WTC11 (cell line): ENCODE results near the gene MCEMP1. TPM values are rescaled to one million over a fixed set of nuclear protein-coding genes. Genes with fewer than 3 reads are reported as not detected.
A peak's percentile ranks its signal among the peaks of the same experiment; 100 is the strongest.

ENCODE experiments used
- ATF2 ChIP-seq: sonication (generic); formaldehyde crosslinking; IDR thresholded peaks from 2 replicates; pipeline ENCODE4 v1.8.1; 2022; ENCODE audit warnings: low read depth, missing genetic modification reagents, borderline replicate concordance
- CREB1 ChIP-seq: sonication (generic); formaldehyde crosslinking; IDR thresholded peaks from 2 replicates; pipeline ENCODE4 v1.8.0; 2023; ENCODE audit warnings: mild to moderate bottlenecking, missing genetic modification reagents
- E2F1 ChIP-seq: sonication (generic); formaldehyde crosslinking; IDR thresholded peaks from 2 replicates; pipeline ENCODE4 v1.8.0; 2022; ENCODE audit warnings: mild to moderate bottlenecking, missing genetic modification reagents
- E2F4 ChIP-seq: sonication (generic); formaldehyde crosslinking; IDR thresholded peaks from 2 replicates; pipeline ENCODE4 v1.8.1; 2022; ENCODE audit warnings: low read depth, mild to moderate bottlenecking, moderate library complexity, missing genetic modification reagents, borderline replicate concordance
- ELF4 ChIP-seq: sonication (generic); formaldehyde crosslinking; IDR thresholded peaks from 2 replicates; pipeline ENCODE4 v1.8.1; 2022; ENCODE audit warnings: low read depth, mild to moderate bottlenecking, moderate library complexity, missing genetic modification reagents
- EMX1 ChIP-seq: fragments of 250-450 bp; sonication (Bioruptor Pico); IDR thresholded peaks from 2 replicates; pipeline ENCODE4 v1.8.0; 2021; ENCODE audit warnings: mild to moderate bottlenecking
- FOXJ3 ChIP-seq: sonication (generic); formaldehyde crosslinking; IDR thresholded peaks from 2 replicates; pipeline ENCODE4 v1.9.0; 2021; ENCODE audit warnings: missing genetic modification reagents, mild to moderate bottlenecking, borderline replicate concordance
- FOXK1 ChIP-seq: sonication (generic); formaldehyde crosslinking; IDR thresholded peaks from 2 replicates; pipeline ENCODE4 v1.8.0; 2022; ENCODE audit warnings: mild to moderate bottlenecking, moderate library complexity, missing genetic modification reagents
- GTF2I ChIP-seq: fragments of 250-450 bp; sonication (Bioruptor Pico); conservative IDR thresholded peaks from 2 replicates; pipeline ENCODE4 v1.4.0; 2021; ENCODE audit warnings: mild to moderate bottlenecking
- JAZF1 ChIP-seq: fragments of 250-450 bp; sonication (Bioruptor Pico); IDR thresholded peaks from 2 replicates; pipeline ENCODE4 v1.9.0; 2021; ENCODE audit warnings: moderate library complexity, mild to moderate bottlenecking, inconsistent platforms
- MXD4 ChIP-seq: fragments of 250-450 bp; sonication (Bioruptor Pico); IDR thresholded peaks from 2 replicates; pipeline ENCODE4 v1.8.0; 2021; ENCODE audit warnings: mild to moderate bottlenecking, moderate library complexity, borderline replicate concordance
- MYBL2 ChIP-seq: sonication (generic); formaldehyde crosslinking; IDR thresholded peaks from 2 replicates; pipeline ENCODE4 v1.8.1; 2023; ENCODE audit warnings: mild to moderate bottlenecking, moderate library complexity, missing genetic modification reagents
- NR2C2 ChIP-seq: sonication (generic); formaldehyde crosslinking; IDR thresholded peaks from 2 replicates; pipeline ENCODE4 v1.8.0; 2022; ENCODE audit warnings: mild to moderate bottlenecking, missing genetic modification reagents
- OVOL2 ChIP-seq: fragments of 250-450 bp; sonication (Bioruptor Pico); IDR thresholded peaks from 2 replicates; pipeline ENCODE4 v1.9.0; 2021; ENCODE audit warnings: mild to moderate bottlenecking, borderline replicate concordance
- PREB ChIP-seq: sonication (generic); formaldehyde crosslinking; IDR thresholded peaks from 2 replicates; pipeline ENCODE4 v1.8.1; 2022; ENCODE audit warnings: mild to moderate bottlenecking, missing genetic modification reagents, moderate library complexity, borderline replicate concordance
- RELA ChIP-seq: sonication (generic); formaldehyde crosslinking; IDR thresholded peaks from 2 replicates; pipeline ENCODE4 v1.8.1; 2022; ENCODE audit warnings: missing genetic modification reagents, mild to moderate bottlenecking, borderline replicate concordance
- SOX15 ChIP-seq: fragments of 250-450 bp; sonication (Bioruptor Pico); IDR thresholded peaks from 2 replicates; pipeline ENCODE4 v1.9.0; 2021; ENCODE audit warnings: mild to moderate bottlenecking
- STAT6 ChIP-seq: sonication (generic); formaldehyde crosslinking; conservative IDR thresholded peaks from 2 replicates; pipeline ENCODE4 v1.8.1; 2023; ENCODE audit warnings: mild to moderate bottlenecking, low read depth, missing genetic modification reagents, moderate library complexity
- TCF7 ChIP-seq: sonication (generic); formaldehyde crosslinking; IDR thresholded peaks from 2 replicates; pipeline ENCODE4 v1.8.0; 2022; ENCODE audit warnings: mild to moderate bottlenecking, low read depth, missing genetic modification reagents, moderate library complexity
- TEAD4 ChIP-seq: sonication (generic); formaldehyde crosslinking; IDR thresholded peaks from 2 replicates; pipeline ENCODE4 v1.8.0; 2022; ENCODE audit warnings: mild to moderate bottlenecking, missing genetic modification reagents
- TP53 ChIP-seq: sonication (generic); formaldehyde crosslinking; IDR thresholded peaks from 2 replicates; pipeline ENCODE4 v1.8.1; 2023; ENCODE audit warnings: mild to moderate bottlenecking, missing genetic modification reagents
- USF1 ChIP-seq: sonication (generic); formaldehyde crosslinking; IDR thresholded peaks from 2 replicates; pipeline ENCODE4 v1.8.0; 2022; ENCODE audit warnings: mild to moderate bottlenecking, missing genetic modification reagents
- ZNF121 ChIP-seq: sonication (generic); formaldehyde crosslinking; IDR thresholded peaks from 2 replicates; pipeline ENCODE4 v1.8.0; 2023; ENCODE audit warnings: missing genetic modification reagents
- ZNF219 ChIP-seq: sonication (generic); formaldehyde crosslinking; IDR thresholded peaks from 2 replicates; pipeline ENCODE4 v1.8.0; 2023; ENCODE audit warnings: missing genetic modification reagents, mild to moderate bottlenecking, borderline replicate concordance
- ZNF232 ChIP-seq: sonication (generic); formaldehyde crosslinking; IDR thresholded peaks from 2 replicates; pipeline ENCODE4 v1.8.0; 2022; ENCODE audit warnings: mild to moderate bottlenecking, missing genetic modification reagents
- ZNF263 ChIP-seq: sonication (generic); formaldehyde crosslinking; IDR thresholded peaks from 2 replicates; pipeline ENCODE4 v1.8.1; 2022; ENCODE audit warnings: low read depth, mild to moderate bottlenecking, moderate library complexity, missing genetic modification reagents
- ZNF396 ChIP-seq: fragments of 250-450 bp; sonication (Bioruptor Pico); IDR thresholded peaks from 2 replicates; pipeline ENCODE4 v1.8.0; 2021; ENCODE audit warnings: mild to moderate bottlenecking, moderate library complexity, borderline replicate concordance
- ZNF423 ChIP-seq: fragments of 250-450 bp; sonication (Bioruptor Pico); IDR thresholded peaks from 2 replicates; pipeline ENCODE4 v2.1.2; 2022; ENCODE audit warnings: mild to moderate bottlenecking, moderate library complexity
- ZNF671 ChIP-seq: fragments of 250-450 bp; sonication (Bioruptor Pico); IDR thresholded peaks from 2 replicates; pipeline ENCODE4 v1.8.0; 2021; ENCODE audit warnings: mild to moderate bottlenecking
- ZSCAN18 ChIP-seq: fragments of 250-450 bp; sonication (Bioruptor Pico); IDR thresholded peaks from 2 replicates; pipeline ENCODE4 v2.1.2; 2022; ENCODE audit warnings: mild to moderate bottlenecking, moderate library complexity
- total RNA-seq: library from RNA; stranded (reverse); gene quantifications from 3 replicates; pipeline ENCODE4 v1.2.3, GENCODE V29; 2021

Gene MCEMP1
- total RNA-seq, 1 experiment from 2014 or later = not detected

- TF ChIP-seq NR2C2 (peak; percentile 80), MXD4 (CRISPR knock-in tag) (no peak), PREB (CRISPR knock-in tag) (peak; percentile 83; the same call in 1 of the 2 replicates), ELF4 (peak; percentile 88; the same call in 1 of the 2 replicates), ZNF423 (CRISPR knock-in tag) (no peak), ZNF121 (CRISPR knock-in tag) (peak; percentile 73; the same call in 1 of the 2 replicates), ZNF219 (CRISPR knock-in tag) (peak; percentile 31; the same call in 1 of the 2 replicates), CREB1 (CRISPR knock-in tag) (peak; percentile 96), ZSCAN18 (no peak), TP53 (CRISPR knock-in tag) (peak; percentile 94), ZNF232 (CRISPR knock-in tag) (peak; percentile 97), STAT6 (CRISPR knock-in tag) (no peak), E2F1 (CRISPR knock-in tag) (peak; percentile 97), EMX1 (CRISPR knock-in tag) (no peak), TEAD4 (CRISPR knock-in tag) (peak; percentile 52; the same call in 1 of the 2 replicates), RELA (CRISPR knock-in tag) (peak; percentile 96; the same call in 1 of the 2 replicates), TCF7 (peak; percentile 80; the same call in 1 of the 2 replicates), SOX15 (no peak), ZNF396 (no peak), ZNF263 (CRISPR knock-in tag) (peak; percentile 76), E2F4 (CRISPR knock-in tag) (peak; percentile 81), FOXJ3 (CRISPR knock-in tag) (peak; percentile 66; the same call in 1 of the 2 replicates), ATF2 (CRISPR knock-in tag) (peak; percentile 91), FOXK1 (CRISPR knock-in tag) (peak; percentile 96), ZNF671 (CRISPR knock-in tag) (no peak), OVOL2 (no peak), JAZF1 (CRISPR knock-in tag) (no peak), GTF2I (no peak), MYBL2 (peak; percentile 96), USF1 (CRISPR knock-in tag) (peak; percentile 77; the same call in 1 of the 2 replicates)
Measured at GRCh38 chr19:7636691-7637373, 40.1 kb upstream of the MCEMP1 start, which contains the start of gene STXBP2 (continued).
